ENCODE measurements around the gene FHOD1. TPM values are rescaled to one million over a fixed set of nuclear protein-coding genes. Genes with fewer than 3 reads are reported as not detected.

FHOD1 gene
- total RNA-seq, 1 experiment from 2014 or later: 45.5 TPM

- DNase-seq: no peak
- H3K36me3 ChIP-seq (ENCODE audit: low read depth, low read length): peaks cover 18% of the 10 kb centered on the region; the same call in 1 of the 2 replicates
- H2AFZ ChIP-seq (ENCODE audit: low read length): peak overlapping the region; percentile 75
- no peaks in the 10 kb centered on the region for H3K9me2 ChIP-seq (replicated peaks; ENCODE audit: low read length)
- BruUV-seq (replicated peaks): no TSS peak
- ChIA-PET CTCF (no interaction called here), POLR2A (ENCODE audit: unreplicated experiment) (no interaction called here)
- H3K27ac ChIP-seq (ENCODE audit: low read length): no peak overlapping the region
- no peaks in the 10 kb centered on the region for H3F3A ChIP-seq (ENCODE audit: low read length, unreplicated experiment)
- no peaks in the 10 kb centered on the region; the same call in 1 of the 2 replicates for H4K20me1 ChIP-seq (ENCODE audit: low read length)
- H3K27me3 ChIP-seq (ENCODE audit: low read length): no peaks in the 10 kb centered on the region
- H3K4me2 ChIP-seq (ENCODE audit: low read length): peak overlapping the region; percentile 68
- peaks cover 30% of the 10 kb centered on the region for H3K79me2 ChIP-seq (ENCODE audit: low read length)
- no peaks in the 10 kb centered on the region for H3K9me3 ChIP-seq (ENCODE audit: low read length)
- H3K4me3 ChIP-seq (ENCODE audit: low read length): peak overlapping the region; percentile 98; the same call in 1 of the 2 replicates
- peak overlapping the region; percentile 99; the same call in 1 of the 2 replicates for H3K9ac ChIP-seq (ENCODE audit: low read length)
- TF ChIP-seq CTCF (conservative IDR thresholded peaks at IDR 0.05; ENCODE audit: low read depth, low read length) (no peak), EZH2 (IDR thresholded peaks at IDR 0.05; ENCODE audit: low read length, unreplicated experiment) (no peak), EZH2phosphoT487 (IDR thresholded peaks at IDR 0.05; ENCODE audit: borderline replicate concordance, low read length) (no peak)
- H3K4me1 ChIP-seq (ENCODE audit: insufficient read depth, low read length): peaks cover 17% of the 10 kb centered on the region
- intact Hi-C loops (cut with micrococcal nuclease): loop anchor here (10.0 kb wide), 1 partner anchor 53 kb away; the partner anchor contains the start of genes FHOD1 and SLC9A5
- no peak; the same call in 1 of the 2 replicates for ATAC-seq
These were observed 55.8 kb downstream of the FHOD1 start for GRCh38 chr16:67191411-67191994.

GRCh38 chr16:67190448-67191399 lies 56.6 kb downstream of the FHOD1 start:
- BruUV-seq (replicated peaks): no TSS peak
- no peaks in the 10 kb centered on the region for H3F3A ChIP-seq (ENCODE audit: low read length, unreplicated experiment)
- peaks cover 30% of the 10 kb centered on the region for H3K79me2 ChIP-seq (ENCODE audit: low read length)
- H3K4me2 ChIP-seq (ENCODE audit: low read length): no peak overlapping the region
- ATAC-seq (no peak), DNase-seq (no peak)
- no peak overlapping the region for H2AFZ ChIP-seq (ENCODE audit: low read length)
- H3K4me3 ChIP-seq (ENCODE audit: low read length): no peak overlapping the region
- H3K9me3 ChIP-seq (ENCODE audit: low read length): no peaks in the 10 kb centered on the region
- H4K20me1 ChIP-seq (ENCODE audit: low read length): no peaks in the 10 kb centered on the region; the same call in 1 of the 2 replicates
- H3K36me3 ChIP-seq (ENCODE audit: low read depth, low read length): peaks cover 10% of the 10 kb centered on the region; the same call in 1 of the 2 replicates
- intact Hi-C loops (cut with micrococcal nuclease): loop anchor here (10.0 kb wide), 1 partner anchor 54 kb away; the partner anchor contains the start of genes FHOD1 and SLC9A5
- TF ChIP-seq EZH2phosphoT487 (IDR thresholded peaks at IDR 0.05; ENCODE audit: borderline replicate concordance, low read length) (no peak), EZH2 (IDR thresholded peaks at IDR 0.05; ENCODE audit: low read length, unreplicated experiment) (no peak), CTCF (conservative IDR thresholded peaks at IDR 0.05; ENCODE audit: low read depth, low read length) (no peak)
- H3K9ac ChIP-seq (ENCODE audit: low read length): no peak overlapping the region
- CTCF ChIA-PET: no interaction called here
- POLR2A ChIA-PET (ENCODE audit: unreplicated experiment): no interaction called here
- no peaks in the 10 kb centered on the region for H3K9me2 ChIP-seq (replicated peaks; ENCODE audit: low read length)
- H3K27me3 ChIP-seq (ENCODE audit: low read length): no peaks in the 10 kb centered on the region
- H3K4me1 ChIP-seq (ENCODE audit: insufficient read depth, low read length): peaks cover 23% of the 10 kb centered on the region
- no peak overlapping the region for H3K27ac ChIP-seq (ENCODE audit: low read length)
